GM21367 (cell line): ENCODE data around the gene AFG3L2.

Experiments used
- ATAC-seq: cut with Tn5 transposase; IDR thresholded peaks from one replicate; pipeline ENCODE4 v1.9.1; 2021; ENCODE audit not compliant: unreplicated experiment

The AFG3L2 gene

DNA sequence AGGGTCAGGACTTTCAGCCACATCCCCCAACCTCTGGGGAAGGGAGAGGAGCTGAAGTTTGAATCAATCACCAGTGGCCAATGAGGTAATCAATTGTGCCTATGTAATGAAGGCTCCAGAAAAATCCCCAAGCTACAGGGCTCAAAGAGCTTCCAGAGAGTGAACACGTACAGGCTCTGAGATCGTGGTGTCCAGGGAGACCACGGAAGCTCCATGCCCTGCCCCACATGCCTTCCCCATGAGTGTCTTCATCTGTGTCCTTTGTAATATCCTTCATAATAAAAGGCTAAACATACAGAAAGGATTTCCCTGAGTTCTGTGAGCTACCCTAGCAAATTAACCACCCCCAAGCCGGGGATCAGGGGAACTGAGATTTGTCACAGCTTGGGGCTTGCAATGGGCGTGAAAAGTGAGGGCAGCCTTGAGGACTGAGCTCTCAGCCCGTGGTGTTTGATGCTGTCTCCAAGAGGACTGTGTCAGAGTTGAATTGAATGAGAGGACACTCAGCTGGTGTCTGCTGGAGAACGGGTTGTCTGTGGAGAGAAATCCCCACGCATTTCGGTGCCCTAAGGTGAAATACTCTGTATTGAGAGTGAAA is 94.5 kb downstream of the AFG3L2 start:
- ATAC-seq = no peak

DNA sequence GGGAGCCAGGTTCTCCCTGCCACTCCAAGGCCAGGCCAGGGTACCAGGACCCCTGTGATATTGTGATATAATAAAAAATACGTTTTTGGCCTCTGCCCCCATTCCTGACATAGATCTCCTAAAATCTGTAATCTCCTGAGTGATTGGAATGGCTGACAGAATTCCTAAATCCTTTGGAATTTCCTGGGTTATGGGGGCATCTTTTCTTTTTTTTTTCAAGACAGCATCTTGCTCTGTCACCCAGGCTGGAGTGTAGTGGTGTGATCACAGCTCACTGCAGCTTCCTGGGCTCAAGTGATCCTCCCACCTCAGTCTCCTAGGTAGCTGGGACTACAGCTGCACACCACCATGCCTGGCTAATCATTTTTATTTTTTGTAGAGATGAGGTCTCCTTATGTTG is 95.2 kb downstream of the AFG3L2 start:
- ATAC-seq = no peak

DNA sequence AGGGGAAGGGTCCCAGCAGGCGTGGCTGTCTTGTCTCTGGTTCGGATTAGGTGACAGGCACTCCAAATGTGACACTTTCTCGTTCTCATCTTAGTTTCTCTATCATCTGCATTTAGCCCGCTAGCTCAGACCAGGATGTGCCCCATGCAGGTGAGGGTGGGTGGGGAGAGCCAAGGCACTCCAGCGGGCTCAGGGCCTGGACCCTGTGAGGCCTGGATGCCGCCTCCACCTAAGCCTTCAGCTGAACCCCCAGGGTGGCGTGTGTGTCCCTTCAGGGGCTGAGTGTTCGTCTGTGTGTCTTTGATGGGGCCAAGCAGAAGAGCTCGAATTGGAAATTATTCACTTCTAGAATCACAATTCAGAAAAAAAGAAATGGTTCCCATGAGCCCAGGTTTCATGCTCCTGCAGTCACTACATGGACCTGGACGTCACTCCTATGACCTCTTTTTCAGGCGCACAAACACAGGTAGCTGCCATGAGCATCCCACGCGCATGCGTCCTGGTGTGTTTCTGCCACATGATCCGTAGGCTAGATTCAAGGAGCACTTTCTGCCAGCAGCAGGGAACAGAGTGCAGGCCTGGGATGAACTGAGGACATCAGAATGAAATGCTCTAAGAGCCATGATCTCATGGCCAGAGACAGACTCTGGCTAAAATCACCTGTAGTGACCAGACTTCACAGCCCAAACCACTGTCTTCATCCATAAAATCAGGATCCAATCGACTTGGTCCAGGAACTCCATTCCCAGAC is 97.1 kb downstream of the AFG3L2 start:
- ATAC-seq = no peak
